Common myeloid progenitor, CD34-positive (primary cell): ENCODE data around the gene MSI2.
A peak's percentile ranks its signal among the peaks of the same experiment; 100 is the strongest.

Source experiments
- CTCF ChIA-PET: fragments of 350-600 bp; sonication (Branson Sonifier 250); formaldehyde crosslinking; loops from one replicate; lab custom pipeline; 2021; ENCODE audit warnings: antibody characterized with exemption; lab: Charles Lee
- POLR2A ChIA-PET: fragments of 350-600 bp; sonication (Branson Sonifier 250); formaldehyde crosslinking; loops from one replicate; lab custom pipeline; 2021; ENCODE audit warnings: antibody characterized with exemption; lab: Charles Lee
- DNase-seq, 3 donors: peaks; one replicate each; pipeline versions ENCODE4 v3.0.0 to v3.0.0-alpha.2; 2013
- H3K27ac ChIP-seq, 2 experiments: 1 replicate in 1 of 2; 2 replicates in 1 of 2; pipeline ENCODE4 v1.7.0; 2013; ENCODE audit warnings: inconsistent platforms in 2 of 2, low read length in 2 of 2, mild to moderate bottlenecking in 2 of 2, low read depth in 1 of 2, moderate library complexity in 1 of 2; ENCODE audit not compliant: severe bottlenecking in 2 of 2, insufficient read depth in 1 of 2, poor library complexity in 1 of 2
- H3K27me3 ChIP-seq, 5 experiments: replicated peaks in 2 of 5; 1 replicate in 3 of 5; 2 replicates in 2 of 5; pipeline versions ENCODE4 v1.6.1 to v1.7.0; 2013; ENCODE audit warnings: low read length in 4 of 5, mild to moderate bottlenecking in 2 of 5, moderate library complexity in 2 of 5, inconsistent platforms in 1 of 5; ENCODE audit not compliant: insufficient read depth in 5 of 5, control insufficient read depth in 4 of 5
- H3K36me3 ChIP-seq, 4 experiments: 1 replicate in 2 of 4; 2 replicates in 2 of 4; pipeline versions ENCODE4 v1.6.1 to v1.7.0; 2013; ENCODE audit warnings: low read length in 3 of 4, control low read depth in 1 of 4, mild to moderate bottlenecking in 1 of 4; ENCODE audit not compliant: control insufficient read depth in 4 of 4, insufficient read depth in 4 of 4
- H3K4me1 ChIP-seq, 4 experiments: 1 replicate in 3 of 4; 2 replicates in 1 of 4; pipeline versions ENCODE4 v1.6.1 to v1.7.1; 2013; ENCODE audit warnings: low read length in 3 of 4, mild to moderate bottlenecking in 3 of 4, control low read depth in 1 of 4, inconsistent platforms in 1 of 4, moderate library complexity in 1 of 4; ENCODE audit not compliant: control insufficient read depth in 4 of 4, insufficient read depth in 4 of 4; ENCODE audit errors: control extremely low read depth in 1 of 4
- H3K4me3 ChIP-seq, 7 experiments: 1 replicate in 4 of 7; 2 replicates in 3 of 7; pipeline versions ENCODE4 v1.5.1 to v1.7.0; 2013; ENCODE audit warnings: mild to moderate bottlenecking in 7 of 7, low read length in 6 of 7, moderate library complexity in 6 of 7, inconsistent platforms in 2 of 7, low read depth in 2 of 7, control low read depth in 1 of 7; ENCODE audit not compliant: insufficient read depth in 4 of 7, control insufficient read depth in 1 of 7; ENCODE audit errors: extremely low read depth in 1 of 7
- H3K9me3 ChIP-seq, 5 experiments: 1 replicate in 4 of 5; 2 replicates in 1 of 5; pipeline versions ENCODE4 v1.6.1 to v1.7.1; 2013; ENCODE audit warnings: low read length in 4 of 5, mild to moderate bottlenecking in 2 of 5, inconsistent platforms in 1 of 5, low read depth in 1 of 5, moderate library complexity in 1 of 5; ENCODE audit not compliant: control insufficient read depth in 4 of 5, insufficient read depth in 2 of 5; ENCODE audit errors: control extremely low read depth in 1 of 5
- WGBS: methylation state at CpG from one replicate; pipeline ENCODE4 v1.1.5; 2013; ENCODE audit not compliant: insufficient coverage; 5-methylcytosine and 5-hydroxymethylcytosine counted together

Gene MSI2

DNA sequence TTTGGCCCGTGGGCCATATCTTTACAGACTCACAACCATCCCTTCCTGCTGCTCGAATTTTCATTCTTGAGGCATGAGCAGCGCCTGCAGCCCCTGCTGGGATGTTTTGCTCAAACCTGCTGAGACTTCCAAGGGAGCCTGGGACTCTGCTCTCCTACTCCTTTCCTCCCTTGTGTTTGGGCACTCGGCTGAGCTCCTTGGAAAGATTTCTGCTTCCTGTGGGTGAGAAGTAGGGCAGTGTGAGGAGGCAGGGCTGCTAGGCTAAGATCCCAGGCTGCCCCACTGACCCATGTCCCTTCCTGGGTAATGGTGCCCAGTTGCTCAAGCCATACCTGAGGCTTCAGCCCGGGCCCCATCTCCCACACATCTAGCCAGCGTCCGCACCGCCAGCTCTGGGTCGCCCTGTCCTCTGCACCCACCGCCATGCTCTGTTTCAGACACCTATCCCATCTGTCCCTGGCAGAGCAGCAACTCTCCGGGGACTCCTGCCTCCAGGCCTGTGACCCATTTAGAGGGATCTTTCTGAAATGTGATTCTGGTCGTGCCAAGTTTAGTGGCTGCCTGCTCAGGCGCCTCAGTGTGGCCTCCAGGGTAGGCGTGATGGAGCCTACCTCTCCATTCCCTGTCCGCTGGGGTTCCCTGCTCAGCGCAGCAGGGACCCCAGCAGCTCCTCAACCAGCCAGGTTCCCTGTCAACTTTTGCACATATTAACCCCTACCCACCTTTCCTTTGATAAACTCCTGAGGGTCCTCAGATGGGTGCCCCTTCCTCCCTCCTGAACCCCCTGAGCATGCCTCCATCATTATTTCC is 298.7 kb downstream of the MSI2 start:
- H3K4me1 ChIP-seq = peaks cover 38 to 99% (median 90%) of the 10 kb centered on the region in 4 experiments
- H3K4me3 ChIP-seq = no peak overlapping the region
- 88% methylated on average over 15 of the region's 16 CpGs for WGBS

DNA sequence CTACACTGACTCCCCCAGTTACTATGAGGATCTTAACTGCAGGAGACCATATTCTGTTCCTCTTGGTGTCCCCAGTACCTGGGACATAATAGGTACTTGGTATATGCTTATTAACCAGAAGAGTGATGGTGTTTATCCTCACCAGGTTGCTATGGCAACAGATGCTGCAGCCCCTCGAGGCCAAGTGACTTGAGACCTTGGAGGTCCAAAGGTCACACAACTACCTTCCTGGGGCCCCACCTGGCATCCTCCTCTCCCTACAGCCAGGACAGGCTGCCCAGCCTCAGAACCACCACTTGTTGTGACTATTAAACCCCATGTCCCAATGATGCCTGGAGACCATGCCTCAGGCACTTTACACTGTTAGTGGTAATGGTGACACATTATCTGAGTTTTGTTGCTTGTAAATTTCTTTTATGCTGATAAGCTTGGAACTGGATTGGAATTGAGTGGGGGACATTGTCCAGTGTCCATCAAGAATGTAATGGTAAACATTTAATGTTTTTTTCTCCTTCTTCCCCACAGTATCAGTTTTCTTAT is 299.4 kb downstream of the MSI2 start:
- Histone ChIP-seq H3K4me1 (peaks cover 32 to 99% (median 91%) of the 10 kb centered on the region in 4 experiments), H3K9me3 (no peaks in the 10 kb centered on the region), H3K27me3 (no peaks in the 10 kb centered on the region), H3K36me3 (peaks cover 0 to 63% (median 12%) of the 10 kb centered on the region in 4 experiments), H3K4me3 (no peak overlapping the region), H3K27ac (peak overlapping the region in 1 of 2 experiments; percentile 14)
- 88% methylated on average over 1 of the region's 1 CpG for WGBS
- DNase-seq = no peak
- ChIA-PET POLR2A (interaction anchor here (0.6 kb wide), 1 partner anchor 8 kb away, joined by 4 read pairs; no protein-coding TSS in a partner anchor), CTCF (interaction anchor here (1.4 kb wide), 1 partner anchor 43 kb away, joined by 3 read pairs; no protein-coding TSS in a partner anchor)

More for the DNA sequence above, 298.7 kb downstream of the MSI2 start:
- CTCF ChIA-PET = interaction anchor here (1.2 to 1.4 kb wide), 2 partner anchors 44 to 154 kb away, joined by 3 read pairs; no protein-coding TSS in a partner anchor
- Histone ChIP-seq H3K27ac (peak overlapping the region; percentile 74 to 84), H3K9me3 (no peaks in the 10 kb centered on the region), H3K36me3 (peaks cover 0 to 67% (median 15%) of the 10 kb centered on the region in 4 experiments), H3K27me3 (no peaks in the 10 kb centered on the region)
- no peak for DNase-seq
- POLR2A ChIA-PET = interaction anchor here (0.9 kb wide), 1 partner anchor 28 kb away, joined by 3 read pairs; no protein-coding TSS in a partner anchor

DNA sequence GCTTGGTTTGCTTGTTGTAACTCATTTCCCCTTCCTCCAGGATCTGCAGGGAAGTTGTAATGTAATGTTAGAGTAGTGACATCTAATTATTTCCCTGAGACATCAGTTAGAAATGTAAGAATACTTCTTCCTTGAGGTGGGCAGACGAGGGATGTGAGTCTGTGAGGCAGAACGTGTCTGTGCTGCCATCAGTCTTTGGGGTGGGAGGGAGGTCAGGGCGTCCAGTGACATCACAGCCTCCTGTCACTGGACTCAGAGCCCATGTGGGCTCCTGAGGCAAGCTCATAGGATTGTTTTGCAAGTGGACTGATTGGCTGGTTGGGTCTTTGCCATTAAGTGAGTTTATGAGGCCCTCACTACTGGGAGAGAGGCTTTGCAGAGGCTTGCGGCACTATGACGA is 300.0 kb downstream of the MSI2 start:
- Histone ChIP-seq H3K9me3 (no peaks in the 10 kb centered on the region), H3K27ac (peak overlapping the region; percentile 48 to 64), H3K4me3 (no peak overlapping the region), H3K4me1 (peaks cover 30 to 99% (median 93%) of the 10 kb centered on the region in 4 experiments), H3K36me3 (peaks cover 2 to 65% (median 15%) of the 10 kb centered on the region in 4 experiments), H3K27me3 (no peaks in the 10 kb centered on the region)
- ChIA-PET POLR2A (interaction anchor here (0.6 kb wide), 1 partner anchor 9 kb away, joined by 4 read pairs; no protein-coding TSS in a partner anchor), CTCF (interaction anchor here (1.1 kb wide), 1 partner anchor 14 kb away, joined by 3 read pairs; no protein-coding TSS in a partner anchor)
- DNase-seq = no peak
- WGBS = 93% methylated on average over 4 of the region's 5 CpGs

DNA sequence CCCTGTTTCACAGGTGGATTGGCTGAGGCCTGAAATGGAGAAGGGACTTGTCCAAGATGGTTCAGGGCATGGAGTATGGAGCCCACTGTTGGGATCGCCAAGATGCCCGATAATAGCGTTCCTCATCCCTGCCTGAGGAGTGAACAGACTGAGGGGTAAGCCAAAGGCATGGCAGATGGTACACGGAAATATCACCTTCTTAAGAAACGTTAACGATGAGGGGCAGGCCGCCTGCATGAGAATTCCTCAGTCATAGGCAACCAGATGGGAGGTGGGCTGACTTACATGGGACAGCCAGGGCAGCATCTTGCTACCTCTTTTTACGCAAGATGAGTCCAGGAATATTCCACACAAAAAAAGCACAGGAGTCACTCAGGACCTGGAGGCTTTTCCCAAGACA is 300.7 kb downstream of the MSI2 start:
- ChIA-PET POLR2A (no interaction called here), CTCF (interaction anchor here (1.1 kb wide), 1 partner anchor 13 kb away, joined by 3 read pairs; no protein-coding TSS in a partner anchor)
- no peak for DNase-seq

DNA sequence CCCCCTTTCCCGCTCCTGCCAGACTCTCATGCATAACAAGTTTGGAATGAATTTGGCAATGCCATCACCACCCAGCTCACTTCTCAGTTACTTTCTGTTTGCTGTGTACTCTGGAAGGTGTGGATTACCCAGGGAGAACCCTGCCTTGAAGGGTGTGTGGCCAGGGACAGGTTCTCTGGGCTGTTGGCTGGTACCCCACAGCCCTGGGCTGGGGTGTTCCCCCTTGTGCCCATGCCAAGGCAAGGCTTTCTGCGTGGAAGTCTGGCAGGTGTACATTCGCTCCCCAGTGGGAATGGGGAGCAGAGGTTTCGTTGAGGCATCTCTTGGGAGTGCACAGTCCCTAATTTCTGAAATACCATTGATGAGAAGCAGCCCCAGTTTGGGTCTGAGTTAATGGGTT is 301.1 kb downstream of the MSI2 start:
- peaks cover 7 to 69% (median 22%) of the 10 kb centered on the region in 4 experiments for H3K36me3 ChIP-seq
- ChIA-PET CTCF (interaction anchor here (1.4 kb wide), 1 partner anchor 20 kb away, joined by 3 read pairs; no protein-coding TSS in a partner anchor), POLR2A (no interaction called here)
- peak overlapping the region; percentile 48 to 64 for H3K27ac ChIP-seq
- H3K9me3 ChIP-seq = no peaks in the 10 kb centered on the region
- 93% methylated on average over 3 of the region's 4 CpGs for WGBS
- H3K4me1 ChIP-seq = peaks cover 24 to 95% (median 85%) of the 10 kb centered on the region in 4 experiments
- H3K4me3 ChIP-seq = peak overlapping the region in 2 of 7 experiments; percentile 27 to 34
- DNase-seq = no peak
- H3K27me3 ChIP-seq = no peaks in the 10 kb centered on the region

More for the DNA sequence above, 300.7 kb downstream of the MSI2 start:
- H3K4me1 ChIP-seq = peaks cover 27 to 96% (median 89%) of the 10 kb centered on the region in 4 experiments
- peak overlapping the region; percentile 48 to 64 for H3K27ac ChIP-seq
- no peaks in the 10 kb centered on the region for H3K9me3 ChIP-seq
- WGBS = 96% methylated on average over 8 of the region's 8 CpGs
- peaks cover 3 to 66% (median 19%) of the 10 kb centered on the region in 4 experiments for H3K36me3 ChIP-seq
- no peaks in the 10 kb centered on the region for H3K27me3 ChIP-seq
- peak overlapping the region in 1 of 7 experiments; percentile 34 for H3K4me3 ChIP-seq

DNA sequence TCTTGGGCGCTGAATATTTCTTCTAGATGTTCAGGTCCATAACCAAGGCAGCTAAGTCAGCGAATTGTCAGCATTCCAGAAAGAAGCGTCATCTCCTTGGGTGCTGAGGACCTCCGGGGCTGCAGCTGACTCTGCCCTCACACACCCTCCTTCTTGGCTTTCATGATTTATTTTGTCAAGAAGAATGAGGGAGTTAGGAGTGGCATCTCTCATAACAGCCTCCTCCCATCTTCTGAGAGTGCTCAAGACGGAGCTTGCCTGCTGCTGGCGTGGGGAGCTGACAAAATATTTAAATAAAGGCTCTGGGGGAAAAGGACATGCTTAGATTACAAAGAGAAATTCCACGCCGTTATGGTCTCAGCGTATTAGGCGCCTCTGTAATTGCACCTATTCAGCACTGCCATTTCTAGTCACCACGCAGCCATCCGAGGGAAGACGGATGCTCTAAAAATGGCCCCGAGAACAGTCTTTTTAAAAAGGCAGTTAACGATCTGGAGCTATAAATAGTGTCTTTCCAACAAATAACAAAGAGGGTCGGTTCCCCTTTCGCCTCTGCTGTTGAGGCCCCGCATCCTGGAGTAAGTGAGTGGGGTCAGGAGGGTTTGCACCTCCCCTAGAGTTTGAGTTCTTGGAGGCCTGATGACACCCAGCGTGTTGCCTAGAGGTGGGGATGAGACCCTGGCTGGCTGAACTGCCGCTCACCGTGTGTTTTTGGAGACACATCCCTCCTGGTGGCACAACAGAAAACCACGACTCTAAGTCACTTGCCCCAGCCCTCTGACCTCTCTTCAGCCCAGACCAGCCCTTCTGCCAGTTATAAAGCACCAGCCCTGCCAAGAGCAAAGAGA is 301.7 kb downstream of the MSI2 start:
- CTCF ChIA-PET = interaction anchor here (1.4 kb wide), 1 partner anchor 21 kb away, joined by 3 read pairs; no protein-coding TSS in a partner anchor
- 26% methylated on average over 14 of the region's 22 CpGs for WGBS
- Histone ChIP-seq H3K36me3 (peaks cover 7 to 70% (median 25%) of the 10 kb centered on the region in 4 experiments), H3K4me3 (peak overlapping the region in 4 of 7 experiments; percentile 12 to 34 (median 22)), H3K27ac (peak overlapping the region; percentile 48 to 64), H3K4me1 (peaks cover 17 to 88% (median 79%) of the 10 kb centered on the region in 4 experiments), H3K9me3 (no peaks in the 10 kb centered on the region), H3K27me3 (no peaks in the 10 kb centered on the region)
- POLR2A ChIA-PET = no interaction called here
- peak; percentile 22 to 76 (median 65) for DNase-seq
